NCI-H2107 treated with DMSO at 0.1 percent for 48 hours (cell line): Measurements from ENCODE around the gene PSMD5.
"Not testable (repeated sequence)": the region's sequence is repeated elsewhere in the genome, so short reads cannot be mapped to it uniquely, and the experiment has no call there.

ENCODE experiments used
- DNase-seq: peaks from one replicate; lab custom pipeline; 2025; ENCODE audit not compliant: unreplicated experiment; lab: John Stamatoyannopoulos, UW

PSMD5 gene

DNA sequence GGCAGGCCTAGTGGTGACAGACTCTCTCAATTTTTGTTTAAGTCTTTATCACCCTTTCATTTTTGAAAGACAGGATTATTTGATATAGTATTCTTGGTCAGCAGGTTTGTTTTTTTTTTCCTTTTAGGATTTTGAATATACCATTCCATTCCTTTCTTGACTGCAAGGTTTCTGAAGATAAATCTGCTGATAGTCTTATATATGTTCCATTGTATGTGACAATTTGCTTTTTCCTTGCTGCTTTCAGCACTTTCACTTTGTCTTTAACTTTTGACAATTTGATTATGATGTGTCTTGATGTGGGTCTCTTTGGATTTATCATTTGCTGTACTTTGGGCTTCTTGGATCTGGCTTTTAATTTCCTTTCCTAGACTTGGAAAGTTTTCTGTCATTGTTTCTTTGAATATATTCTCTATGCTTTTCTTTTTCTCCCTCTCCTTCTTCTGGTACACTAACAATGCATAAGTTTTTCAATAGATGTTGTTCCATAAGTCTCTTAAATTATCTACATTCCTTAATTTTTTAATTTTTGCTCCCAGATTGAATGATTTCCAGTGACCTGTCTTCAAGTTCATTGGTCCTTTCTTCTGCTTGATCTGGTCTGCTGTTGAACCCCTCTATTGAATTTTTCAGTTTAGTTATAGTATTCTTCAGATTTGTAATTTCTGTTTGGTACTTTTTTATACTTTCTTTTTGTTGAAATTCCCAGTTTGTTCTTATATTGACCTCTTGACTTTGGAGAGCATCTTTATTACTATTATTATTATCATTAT lies 34.9 kb downstream of the PSMD5 start:
- no peak for DNase-seq

DNA sequence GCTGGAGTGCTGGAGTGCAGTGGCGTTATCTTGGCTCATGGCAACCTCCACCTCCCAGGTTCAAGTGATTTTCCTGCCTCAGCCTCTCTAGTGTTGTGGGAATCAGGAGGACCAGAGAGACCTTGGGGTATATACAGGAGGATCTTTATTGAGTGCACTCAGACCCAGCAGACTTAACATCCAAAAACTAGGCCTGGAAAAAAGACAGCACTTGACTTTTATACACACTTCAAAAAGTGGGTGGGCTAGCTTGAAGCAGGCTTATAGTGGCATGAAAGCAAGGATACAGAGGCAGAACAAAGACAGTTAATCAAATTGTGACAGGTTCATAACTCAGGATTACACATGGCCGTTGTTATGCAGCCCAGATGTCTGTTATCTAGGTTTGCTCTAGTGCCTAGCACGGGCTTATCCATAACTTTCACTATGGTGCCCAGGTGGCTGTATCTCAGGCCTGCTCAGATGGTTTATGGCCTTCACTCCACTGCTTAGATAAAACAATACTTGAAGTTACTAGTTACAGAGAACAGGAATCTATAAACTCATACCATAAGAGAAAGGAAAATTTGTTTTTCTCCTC lies 37.8 kb downstream of the PSMD5 start:
- not testable (repeated sequence) for DNase-seq

DNA sequence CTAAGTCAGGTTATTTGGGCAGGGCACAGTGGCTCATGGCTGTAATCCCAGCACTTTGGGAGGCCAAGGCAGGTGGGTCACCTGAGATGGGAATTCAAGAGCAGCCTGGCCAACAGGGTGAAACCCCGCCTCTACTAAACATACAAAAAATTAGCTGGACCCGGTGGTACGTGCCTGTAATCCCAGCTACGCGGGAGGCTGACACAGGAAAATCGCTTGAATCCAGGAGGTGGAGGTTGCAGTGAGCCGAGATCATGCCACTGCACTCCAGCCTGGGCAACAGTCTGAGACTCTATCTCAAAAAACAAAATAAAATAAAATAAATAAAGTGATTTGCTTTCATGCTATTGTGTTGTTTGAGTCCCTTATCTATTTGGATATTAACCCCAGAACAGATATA lies 41.3 kb downstream of the PSMD5 start:
- DNase-seq: no peak

DNA sequence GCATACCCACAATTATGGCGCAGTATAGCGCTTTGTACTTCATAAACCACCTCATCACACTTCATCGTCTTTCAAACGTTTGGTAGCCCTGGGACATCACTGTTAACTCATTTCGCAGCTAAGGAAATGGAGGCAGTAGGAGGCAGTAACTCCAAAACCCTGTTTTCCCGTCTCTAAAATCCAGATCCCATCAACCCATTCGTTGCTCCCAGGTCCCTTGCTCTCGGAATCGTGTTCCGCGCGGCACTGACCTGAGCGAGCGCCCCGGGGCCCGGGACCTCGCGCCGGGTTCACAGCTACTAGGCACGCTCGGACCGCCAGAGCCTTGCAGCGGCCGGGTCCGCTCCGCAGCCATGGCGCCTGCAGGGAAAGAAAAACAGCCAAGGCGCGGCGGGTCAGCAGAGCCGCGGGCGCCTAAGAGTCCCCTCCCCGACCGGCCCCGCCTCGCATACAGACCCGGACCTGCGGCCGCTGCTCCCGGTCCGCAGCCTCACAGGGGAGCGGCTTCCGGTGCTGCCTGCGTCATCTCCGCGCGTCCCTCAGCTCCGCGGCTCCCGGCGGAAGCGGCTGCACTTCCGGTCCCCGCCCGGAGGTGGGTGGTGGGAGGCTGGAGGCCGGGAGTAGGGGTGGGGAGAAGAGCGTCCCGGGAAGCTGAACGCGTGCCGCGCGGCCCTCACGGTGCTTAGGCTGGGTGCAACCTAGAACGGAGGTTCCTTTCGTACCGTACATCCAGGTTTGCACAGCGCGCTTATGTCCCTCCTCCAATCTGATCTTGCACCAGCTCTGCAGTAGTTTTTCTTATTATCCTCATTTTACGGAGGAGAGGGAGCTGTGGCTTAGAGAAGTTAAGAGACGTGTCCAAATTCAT lies 49.6 kb downstream of the PSMD5 start, which contains the start of gene FBXW2:
Gene FBXW2 (minus strand): TSS at position 519 of the 868 bp plus-strand sequence. CDS start 5,158 bp downstream, outside the sequence.
- DNase-seq: peak; percentile 26

DNA sequence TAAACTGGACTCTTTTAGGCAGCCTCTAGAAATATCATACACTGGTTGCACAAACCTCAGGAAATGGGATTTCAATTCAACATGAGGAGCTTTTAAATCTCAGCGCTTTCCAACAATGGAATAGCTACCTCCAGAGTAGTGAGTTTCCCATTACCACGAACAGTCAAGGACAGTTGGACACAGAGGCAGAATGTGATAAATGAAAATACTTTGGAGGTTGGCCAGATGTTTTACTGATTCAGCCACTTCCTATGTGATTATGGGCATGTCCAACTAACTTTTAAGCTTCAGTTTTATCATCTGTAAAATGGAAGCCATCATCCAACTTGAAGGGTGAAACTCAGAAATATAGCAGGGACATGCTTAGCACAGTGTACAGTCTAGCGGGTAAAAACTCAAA lies 51.6 kb downstream of the PSMD5 start:
- no peak for DNase-seq

DNA sequence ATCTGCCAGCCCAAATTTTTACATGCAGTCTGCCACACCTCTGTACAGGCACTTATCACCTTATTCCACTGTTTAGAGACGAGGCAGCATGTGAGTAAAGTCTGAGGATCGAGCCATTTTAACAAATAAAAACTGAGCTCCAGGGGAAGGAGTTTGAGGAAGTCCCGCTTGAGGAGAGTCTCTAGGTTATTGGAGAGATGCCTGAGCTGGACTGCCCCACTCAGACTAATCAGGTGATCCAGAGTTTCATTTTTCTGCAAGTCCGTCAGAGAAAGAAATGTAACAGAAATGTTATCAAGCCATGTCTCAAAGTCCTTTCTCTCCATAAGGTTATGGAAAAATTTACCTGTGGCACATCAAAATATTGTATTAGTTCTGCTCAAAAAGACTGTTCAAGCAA lies 54.8 kb downstream of the PSMD5 start:
- no peak for DNase-seq

DNA sequence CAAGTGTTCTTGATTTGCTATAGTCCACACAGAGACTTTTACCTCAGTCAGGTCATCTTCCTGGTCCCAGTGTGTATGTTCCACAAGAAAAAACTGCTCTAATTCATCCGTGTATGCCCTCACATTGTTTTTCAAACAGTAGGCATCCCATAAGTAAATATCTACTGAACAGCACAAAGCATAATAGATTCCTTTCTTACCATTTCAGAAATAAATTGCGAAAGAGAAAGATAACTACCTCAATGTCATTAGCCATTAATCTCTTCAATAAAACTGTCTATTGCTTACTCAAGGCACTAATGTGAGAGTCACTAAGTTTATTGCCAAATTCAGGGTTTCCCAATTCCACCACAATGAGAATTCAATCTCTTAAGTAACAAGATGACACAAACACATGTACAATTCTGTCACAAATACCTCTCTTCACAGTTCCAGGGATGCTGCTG lies 59.1 kb downstream of the PSMD5 start:
- no peak for DNase-seq

DNA sequence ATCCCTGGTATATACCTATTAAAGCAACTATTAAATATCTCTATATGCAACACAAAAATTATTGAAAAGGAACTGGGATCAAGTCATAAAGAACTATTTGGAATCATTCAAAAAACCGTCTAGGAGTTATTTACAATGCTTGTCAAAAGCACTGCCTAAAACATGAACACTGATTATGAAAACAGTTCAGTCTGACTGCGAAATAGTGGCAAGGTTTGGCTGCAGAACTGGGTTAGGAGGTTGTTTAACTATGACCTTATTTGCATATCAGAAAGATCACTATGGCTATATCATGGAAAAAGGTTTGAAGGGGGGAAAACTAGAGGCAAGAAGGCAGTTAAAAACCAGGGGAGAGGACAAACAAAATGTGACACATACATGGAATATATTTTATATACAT lies 61.5 kb downstream of the PSMD5 start:
- no peak for DNase-seq

DNA sequence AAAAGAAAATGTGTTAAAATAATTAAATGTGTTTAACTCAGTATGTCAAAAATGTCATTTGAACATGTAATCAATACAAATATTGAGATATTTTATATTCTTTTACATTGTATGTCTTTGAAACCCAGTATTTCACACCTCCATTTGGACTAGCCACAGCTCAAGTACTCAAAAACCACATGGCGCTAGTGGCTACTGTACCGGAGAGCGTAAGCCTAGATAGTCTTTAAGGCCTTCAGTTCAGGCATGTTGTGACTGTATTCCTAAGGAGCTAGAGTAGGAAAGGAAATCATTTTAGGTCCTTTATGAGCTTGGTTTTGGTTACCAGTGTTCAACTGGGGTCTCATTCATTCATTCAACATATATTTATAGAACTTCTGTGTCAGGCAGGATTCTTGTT lies 62.4 kb downstream of the PSMD5 start:
- no peak for DNase-seq

DNA sequence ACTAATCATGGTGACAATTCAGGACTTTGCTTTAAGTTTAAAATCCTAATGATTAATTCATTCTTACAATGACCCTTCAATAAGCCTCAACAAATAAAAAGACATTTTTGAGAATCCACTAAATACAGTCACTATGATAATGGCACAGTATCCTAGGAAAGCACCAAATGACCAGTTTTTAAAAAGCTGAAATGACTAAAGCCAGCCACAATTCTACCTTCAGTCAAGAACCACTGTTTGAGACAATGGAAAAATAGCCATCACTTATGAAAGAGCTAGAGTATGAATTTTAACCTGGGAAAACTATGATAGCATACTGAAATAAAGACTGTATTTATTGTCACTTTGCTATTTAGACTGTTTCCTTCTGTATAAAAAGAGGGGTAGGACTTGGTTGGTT lies 63.5 kb downstream of the PSMD5 start:
- no peak for DNase-seq

DNA sequence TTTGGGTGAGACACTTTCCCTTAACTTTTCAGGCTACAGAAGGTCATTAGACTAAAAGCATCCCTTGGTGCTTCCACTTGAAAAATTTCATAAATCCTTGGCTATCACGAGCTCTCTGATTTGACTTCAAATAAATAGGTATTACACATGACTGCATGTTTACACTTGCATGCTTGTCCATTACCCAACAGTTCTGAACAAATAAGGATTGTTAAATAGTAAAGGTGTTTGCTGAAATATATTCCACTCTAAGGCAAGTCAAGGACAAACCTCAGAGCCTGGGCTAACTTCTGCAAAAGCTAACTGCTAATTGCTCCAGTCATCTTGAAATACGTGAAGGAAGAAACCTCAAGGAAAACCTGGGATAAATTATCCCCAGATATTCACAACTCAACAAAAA lies 64.0 kb downstream of the PSMD5 start:
- DNase-seq: no peak

DNA sequence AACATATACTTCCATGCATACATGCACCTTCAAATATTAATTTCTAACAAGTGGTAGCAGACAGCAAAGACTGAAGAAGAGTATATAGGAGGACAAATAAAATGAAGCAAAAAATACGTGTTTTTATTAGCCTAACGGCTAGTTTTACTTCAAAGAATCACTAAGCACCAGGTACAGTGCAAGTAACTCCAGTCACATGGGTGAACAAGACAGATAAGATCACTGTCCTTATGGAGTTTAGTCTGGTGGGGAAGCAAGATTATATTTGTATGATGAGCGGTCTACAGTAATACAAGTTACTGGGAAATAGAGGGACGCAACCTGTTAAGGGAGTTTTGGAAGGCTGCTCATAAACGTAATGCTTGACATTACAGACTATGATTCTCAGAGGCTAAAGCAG lies 65.5 kb downstream of the PSMD5 start:
- no peak for DNase-seq

DNA sequence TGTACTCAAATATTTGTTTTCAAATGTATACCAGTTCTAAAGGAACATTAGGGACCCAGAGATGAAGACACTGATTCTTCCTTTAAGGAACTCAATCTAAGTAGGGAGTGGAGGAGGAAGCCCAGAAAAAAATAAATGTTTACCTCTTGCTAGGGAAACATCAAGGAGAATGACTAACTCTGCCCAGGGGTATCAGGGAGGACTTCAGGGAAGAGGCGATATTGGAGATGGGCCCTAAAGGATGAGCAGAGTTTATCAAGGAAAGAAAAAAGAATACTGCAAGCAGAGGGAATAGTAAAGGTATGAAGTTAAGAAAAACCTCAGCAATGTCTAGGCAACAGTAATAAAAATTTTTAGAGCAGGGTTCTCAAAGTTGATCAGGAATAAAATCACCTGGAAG lies 65.9 kb downstream of the PSMD5 start:
- DNase-seq: no peak

DNA sequence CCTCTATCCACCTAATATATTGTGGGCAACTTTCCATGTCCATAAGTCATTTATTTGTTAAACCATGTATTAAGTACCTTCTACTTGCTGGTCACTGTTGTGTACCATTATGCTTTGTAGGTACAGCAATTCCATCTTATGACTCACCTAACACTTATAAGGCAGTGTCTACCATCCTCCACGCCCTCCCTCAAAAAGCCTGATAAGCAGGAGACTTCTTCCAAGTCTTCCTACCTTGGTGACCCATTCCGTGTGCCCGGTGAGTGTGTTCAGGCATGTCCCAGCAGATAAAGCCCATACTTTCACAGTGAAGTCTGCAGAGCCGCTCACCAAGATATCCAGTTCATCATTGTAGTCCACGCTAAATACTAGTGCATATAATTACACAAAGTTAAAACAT lies 66.9 kb downstream of the PSMD5 start:
- no peak for DNase-seq

DNA sequence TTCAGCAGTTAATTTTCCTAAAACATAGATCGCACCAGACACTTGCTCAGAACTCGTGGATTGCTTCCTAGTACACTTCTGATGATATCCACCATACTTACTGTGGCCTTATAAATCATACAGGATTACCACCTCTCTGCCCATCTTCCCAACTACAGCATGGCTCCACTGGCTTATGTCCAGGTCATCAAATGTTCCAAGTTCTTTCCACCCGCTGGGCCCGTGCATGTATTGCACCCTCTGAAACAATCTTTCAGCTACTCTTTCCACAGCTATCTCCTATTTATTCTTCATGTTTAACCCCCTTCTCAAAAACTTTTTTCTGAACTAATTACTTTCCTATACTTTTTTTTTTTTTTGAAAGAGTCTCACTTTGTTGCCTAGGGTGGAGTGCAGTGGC lies 68.0 kb downstream of the PSMD5 start:
- DNase-seq: no peak

DNA sequence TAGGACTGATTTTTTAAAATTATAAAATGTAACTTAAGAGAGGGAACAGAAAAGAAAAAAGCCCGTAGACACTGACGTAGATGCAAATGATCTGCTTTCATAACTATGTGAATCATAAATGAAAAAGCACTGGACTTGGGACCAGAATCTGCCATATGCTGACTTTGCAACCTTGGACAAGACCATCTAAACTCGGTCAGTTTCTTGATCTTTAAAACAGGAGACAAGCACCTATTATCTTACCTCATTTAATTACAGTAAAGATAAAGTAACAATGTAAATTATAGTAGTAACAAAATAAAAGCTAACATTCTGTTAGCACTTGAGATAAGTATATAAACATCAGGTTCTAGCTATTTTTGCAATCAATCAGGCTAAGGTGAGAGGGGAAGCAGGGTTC lies 69.5 kb downstream of the PSMD5 start:
- DNase-seq: no peak

DNA sequence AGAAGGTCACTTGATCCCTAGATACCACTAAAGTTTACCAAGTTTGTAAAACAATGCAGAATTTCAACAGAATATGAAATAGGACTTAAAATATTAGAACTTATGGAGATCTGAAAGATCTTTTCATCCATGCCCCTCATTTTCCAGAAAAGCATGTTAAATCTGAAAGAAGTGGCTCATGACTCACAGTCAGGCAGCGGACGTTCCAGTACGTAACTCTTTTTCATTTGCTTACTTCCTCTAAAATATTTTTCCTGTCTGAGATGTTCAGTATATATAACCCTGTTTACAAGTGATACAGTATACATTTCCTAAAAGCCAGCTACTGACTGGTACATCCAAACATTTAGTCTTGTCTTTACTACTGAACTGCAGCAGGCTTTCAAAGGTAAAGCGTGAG lies 71.8 kb downstream of the PSMD5 start:
- no peak for DNase-seq

DNA sequence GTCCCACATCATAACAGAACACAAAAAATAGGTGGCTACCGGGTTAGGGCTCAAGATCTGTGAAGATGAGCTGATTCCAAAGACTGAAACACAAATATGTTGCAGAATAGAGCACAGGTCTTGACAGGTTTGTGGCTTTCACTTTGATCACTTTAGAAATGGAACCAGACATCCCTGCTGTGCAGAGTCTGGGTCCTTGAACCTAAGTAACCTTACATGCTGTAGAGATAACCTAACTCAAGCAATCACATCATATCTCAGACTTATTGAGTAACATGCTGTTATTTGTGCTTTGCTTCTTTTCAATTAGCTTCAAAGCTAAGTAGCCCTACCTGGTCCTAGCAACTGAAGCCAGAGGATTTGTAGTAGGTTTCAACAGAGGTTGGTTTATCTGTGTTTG lies 73.8 kb downstream of the PSMD5 start:
- no peak for DNase-seq

DNA sequence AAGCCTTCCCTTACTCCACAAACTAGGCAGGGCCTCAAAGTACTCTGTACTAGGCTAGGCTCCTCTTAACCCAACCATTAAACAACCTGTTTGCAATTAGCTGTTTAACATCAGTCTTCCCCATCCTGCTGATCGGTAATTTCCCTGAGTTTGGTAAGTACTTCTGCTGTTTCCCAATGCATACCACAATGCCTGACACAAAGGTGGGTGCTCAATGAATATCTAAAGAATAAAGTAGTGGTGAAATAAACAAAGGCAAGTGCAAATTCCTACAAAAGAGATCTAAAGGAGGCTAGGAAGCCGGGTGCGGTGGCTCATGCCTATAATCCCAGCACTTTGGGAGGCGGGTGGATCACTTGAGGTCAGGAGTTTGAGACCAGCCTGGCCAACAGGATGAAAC lies 74.5 kb downstream of the PSMD5 start:
- DNase-seq: no peak

DNA sequence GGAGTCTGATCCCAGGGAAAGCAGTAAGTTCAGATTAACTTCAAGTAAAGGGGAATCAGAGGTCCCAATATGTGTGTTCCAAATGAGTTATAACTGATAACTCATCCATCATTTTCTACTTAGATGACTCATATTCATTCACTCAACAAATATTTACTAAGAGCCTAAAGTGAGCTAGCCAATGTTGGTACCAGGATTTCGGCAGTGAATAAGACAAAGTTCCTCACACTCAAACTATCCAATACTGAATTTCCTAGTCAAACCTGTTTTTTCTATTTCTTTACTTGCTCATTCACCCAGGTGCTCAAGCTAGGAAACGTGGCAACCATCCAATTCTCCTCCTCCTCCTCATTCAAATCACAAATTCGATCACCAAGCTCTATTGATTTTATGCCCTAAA lies 75.3 kb downstream of the PSMD5 start:
- DNase-seq: no peak
